K562 (cell line): Measurements from ENCODE around the gene ATP2A3. TPM values are rescaled to one million over a fixed set of nuclear protein-coding genes. Genes with fewer than 3 reads are reported as not detected.

Source experiments
- CREBBP ChIP-seq: IDR thresholded peaks from one replicate; pipeline ENCODE4 v1.6.1; 2012; ENCODE audit warnings: low read depth, mild to moderate bottlenecking, control low read depth, inconsistent platforms, low read length
- FOS ChIP-seq: IDR thresholded peaks from 3 replicates; pipeline ENCODE4 v1.6.1; 2011; ENCODE audit not compliant: insufficient read length; ENCODE audit errors: extremely low read depth
- GABPA ChIP-seq: fragments of 200-800 bp; sonication (Bioruptor generic); conservative IDR thresholded peaks from 2 replicates; pipeline ENCODE4 v1.6.1; 2016; ENCODE audit warnings: low read depth, missing genetic modification characterization, missing compliant biosample characterization
- JUNB ChIP-seq: fragments of 450-650 bp; formaldehyde crosslinking; conservative IDR thresholded peaks from 2 replicates; pipeline ENCODE4 v1.4.0; 2020; ENCODE audit warnings: mild to moderate bottlenecking
- KHSRP ChIP-seq: fragments of 450-650 bp; IDR thresholded peaks from 2 replicates; pipeline ENCODE4 v1.6.1; 2017
- KLF10 ChIP-seq: fragments of 250-450 bp; sonication (Bioruptor Pico); IDR thresholded peaks from 2 replicates; pipeline ENCODE4 v1.6.1; 2021; ENCODE audit warnings: matching md5 sums
- MTA2 ChIP-seq: fragments of 450-650 bp; IDR thresholded peaks from 2 replicates; pipeline ENCODE4 v1.6.1; 2016; ENCODE audit warnings: low read depth
- RBM14 ChIP-seq: fragments of 200-400 bp; formaldehyde crosslinking; IDR thresholded peaks from 2 replicates; pipeline ENCODE4 v1.6.1; 2018; ENCODE audit warnings: low read depth, mild to moderate bottlenecking, low read length, moderate library complexity, borderline replicate concordance; ENCODE audit not compliant: insufficient read depth
- ZFP36 ChIP-seq: fragments of 150-350 bp; IDR thresholded peaks from 2 replicates; pipeline ENCODE4 v1.6.1; 2018; ENCODE audit warnings: low read length, low read depth; ENCODE audit not compliant: partially characterized antibody
- polyA plus RNA-seq, 8 experiments: library from polyadenylated mRNA; depleted of rRNA in 4 of 8; stranded (reverse) in 5 of 8; unstranded in 3 of 8; fragments of >200 nt; fragmentation: Nextera tagmentation in 2 of 8; fragmentation: Illumina TruSeq in 1 of 8; extraction: Ambion mirVana in 2 of 8; extraction: Trizol in 1 of 8; gene quantifications; 2 replicates each; pipeline versions ENCODE4 v1.2.1 to v1.2.3, GENCODE V29; 2011 to 2014; ENCODE audit warnings: inconsistent platforms in 1 of 8, missing spikeins in 1 of 8
- total RNA-seq, 7 experiments: library from RNA; depleted of rRNA in 6 of 7; stranded (reverse); fragments of >200 nt in 6 of 7; fragmentation: Illumina TruSeq in 2 of 7; extraction: Trizol in 2 of 7; gene quantifications; 2 replicates each; pipeline versions ENCODE4 v1.2.1 to v1.2.3, GENCODE V29; 2011 to 2021; ENCODE audit warnings: low replicate concordance in 1 of 7
- TF ChIP-seq, protein P1 (sequence below): fragments of 200-800 bp; sonication (Bioruptor generic); IDR thresholded peaks from 2 replicates; pipeline ENCODE4 v1.6.1; 2016; ENCODE audit warnings: missing genetic modification characterization, missing compliant biosample characterization
- TF ChIP-seq, protein P2 (sequence below): fragments of 450-650 bp; formaldehyde crosslinking; IDR thresholded peaks from 2 replicates; pipeline ENCODE4 v1.4.0; 2022; ENCODE audit warnings: missing genetic modification characterization

Gene ATP2A3
- total and polyA plus RNA-seq, 9 of the 15 experiments (the other 6 are each of a cell fraction or from before 2014, with no cell fraction given) = 0.65 to 103 (median 31.3) TPM

DNA sequence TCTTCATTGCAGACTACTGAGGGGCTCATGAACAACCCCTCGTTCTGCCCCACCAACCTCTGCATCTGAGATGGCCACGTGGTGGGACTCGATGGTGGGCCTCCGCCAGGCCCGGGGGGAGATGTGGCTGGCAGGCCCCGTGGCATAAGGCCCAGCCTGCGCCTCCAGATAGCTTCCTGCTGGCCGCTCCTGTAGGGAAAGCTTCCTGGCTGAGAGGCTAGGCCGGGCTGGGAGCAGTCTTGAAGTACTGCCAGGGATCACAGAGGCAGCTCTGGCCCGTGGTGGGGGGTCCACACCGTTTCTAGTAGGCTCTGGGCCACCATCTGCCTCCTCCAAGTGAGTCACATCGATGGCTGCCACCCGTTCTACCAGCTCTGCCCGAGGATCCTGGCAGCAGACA, 79.0 kb downstream of the ATP2A3 start (continued):
- TF ChIP-seq, protein P1, sequence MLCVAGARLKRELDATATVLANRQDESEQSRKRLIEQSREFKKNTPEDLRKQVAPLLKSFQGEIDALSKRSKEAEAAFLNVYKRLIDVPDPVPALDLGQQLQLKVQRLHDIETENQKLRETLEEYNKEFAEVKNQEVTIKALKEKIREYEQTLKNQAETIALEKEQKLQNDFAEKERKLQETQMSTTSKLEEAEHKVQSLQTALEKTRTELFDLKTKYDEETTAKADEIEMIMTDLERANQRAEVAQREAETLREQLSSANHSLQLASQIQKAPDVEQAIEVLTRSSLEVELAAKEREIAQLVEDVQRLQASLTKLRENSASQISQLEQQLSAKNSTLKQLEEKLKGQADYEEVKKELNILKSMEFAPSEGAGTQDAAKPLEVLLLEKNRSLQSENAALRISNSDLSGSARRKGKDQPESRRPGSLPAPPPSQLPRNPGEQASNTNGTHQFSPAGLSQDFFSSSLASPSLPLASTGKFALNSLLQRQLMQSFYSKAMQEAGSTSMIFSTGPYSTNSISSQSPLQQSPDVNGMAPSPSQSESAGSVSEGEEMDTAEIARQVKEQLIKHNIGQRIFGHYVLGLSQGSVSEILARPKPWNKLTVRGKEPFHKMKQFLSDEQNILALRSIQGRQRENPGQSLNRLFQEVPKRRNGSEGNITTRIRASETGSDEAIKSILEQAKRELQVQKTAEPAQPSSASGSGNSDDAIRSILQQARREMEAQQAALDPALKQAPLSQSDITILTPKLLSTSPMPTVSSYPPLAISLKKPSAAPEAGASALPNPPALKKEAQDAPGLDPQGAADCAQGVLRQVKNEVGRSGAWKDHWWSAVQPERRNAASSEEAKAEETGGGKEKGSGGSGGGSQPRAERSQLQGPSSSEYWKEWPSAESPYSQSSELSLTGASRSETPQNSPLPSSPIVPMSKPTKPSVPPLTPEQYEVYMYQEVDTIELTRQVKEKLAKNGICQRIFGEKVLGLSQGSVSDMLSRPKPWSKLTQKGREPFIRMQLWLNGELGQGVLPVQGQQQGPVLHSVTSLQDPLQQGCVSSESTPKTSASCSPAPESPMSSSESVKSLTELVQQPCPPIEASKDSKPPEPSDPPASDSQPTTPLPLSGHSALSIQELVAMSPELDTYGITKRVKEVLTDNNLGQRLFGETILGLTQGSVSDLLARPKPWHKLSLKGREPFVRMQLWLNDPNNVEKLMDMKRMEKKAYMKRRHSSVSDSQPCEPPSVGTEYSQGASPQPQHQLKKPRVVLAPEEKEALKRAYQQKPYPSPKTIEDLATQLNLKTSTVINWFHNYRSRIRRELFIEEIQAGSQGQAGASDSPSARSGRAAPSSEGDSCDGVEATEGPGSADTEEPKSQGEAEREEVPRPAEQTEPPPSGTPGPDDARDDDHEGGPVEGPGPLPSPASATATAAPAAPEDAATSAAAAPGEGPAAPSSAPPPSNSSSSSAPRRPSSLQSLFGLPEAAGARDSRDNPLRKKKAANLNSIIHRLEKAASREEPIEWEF (CRISPR knock-in tag) = no peak
- TF ChIP-seq KHSRP = no peak
- TF ChIP-seq GABPA (tag) = no peak
- TF ChIP-seq KLF10 (CRISPR knock-in tag) = no peak
- TF ChIP-seq RBM14 = no peak
- no peak for TF ChIP-seq CREBBP
- no peak for TF ChIP-seq FOS
- TF ChIP-seq, protein P2, sequence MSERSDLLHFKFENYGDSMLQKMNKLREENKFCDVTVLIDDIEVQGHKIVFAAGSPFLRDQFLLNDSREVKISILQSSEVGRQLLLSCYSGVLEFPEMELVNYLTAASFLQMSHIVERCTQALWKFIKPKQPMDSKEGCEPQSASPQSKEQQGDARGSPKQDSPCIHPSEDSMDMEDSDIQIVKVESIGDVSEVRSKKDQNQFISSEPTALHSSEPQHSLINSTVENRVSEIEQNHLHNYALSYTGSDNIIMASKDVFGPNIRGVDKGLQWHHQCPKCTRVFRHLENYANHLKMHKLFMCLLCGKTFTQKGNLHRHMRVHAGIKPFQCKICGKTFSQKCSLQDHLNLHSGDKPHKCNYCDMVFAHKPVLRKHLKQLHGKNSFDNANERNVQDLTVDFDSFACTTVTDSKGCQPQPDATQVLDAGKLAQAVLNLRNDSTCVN (CRISPR knock-in tag) = no peak
- no peak for TF ChIP-seq MTA2
- no peak for TF ChIP-seq JUNB (CRISPR knock-in tag)
- TF ChIP-seq ZFP36 = no peak
